ENCODE measurements around the gene NDFIP2.

Gene NDFIP2, protein sequence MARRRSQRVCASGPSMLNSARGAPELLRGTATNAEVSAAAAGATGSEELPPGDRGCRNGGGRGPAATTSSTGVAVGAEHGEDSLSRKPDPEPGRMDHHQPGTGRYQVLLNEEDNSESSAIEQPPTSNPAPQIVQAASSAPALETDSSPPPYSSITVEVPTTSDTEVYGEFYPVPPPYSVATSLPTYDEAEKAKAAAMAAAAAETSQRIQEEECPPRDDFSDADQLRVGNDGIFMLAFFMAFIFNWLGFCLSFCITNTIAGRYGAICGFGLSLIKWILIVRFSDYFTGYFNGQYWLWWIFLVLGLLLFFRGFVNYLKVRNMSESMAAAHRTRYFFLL

GRCh38 chr13:79480954-79481684 is at the start of gene NDFIP2:
Gene NDFIP2, plus strand, starts transcription at chr13:79481155. Its CDS starts 49 bp downstream, at chr13:79481204.
- DNase-seq (ENCODE audit: low spot score) = peak; percentile 85

- DNase-seq (ENCODE audit: low spot score) = no peak
Observed at GRCh38 chr13:79432086-79432485, 48.9 kb upstream of the NDFIP2 start.

GRCh38 chr13:79432992-79433391 is 48.0 kb upstream of the NDFIP2 start:
- no peak for DNase-seq (ENCODE audit: low spot score)

- no peak for DNase-seq (ENCODE audit: low spot score)
Observed at GRCh38 chr13:79434556-79434955, 46.4 kb upstream of the NDFIP2 start.

DNA sequence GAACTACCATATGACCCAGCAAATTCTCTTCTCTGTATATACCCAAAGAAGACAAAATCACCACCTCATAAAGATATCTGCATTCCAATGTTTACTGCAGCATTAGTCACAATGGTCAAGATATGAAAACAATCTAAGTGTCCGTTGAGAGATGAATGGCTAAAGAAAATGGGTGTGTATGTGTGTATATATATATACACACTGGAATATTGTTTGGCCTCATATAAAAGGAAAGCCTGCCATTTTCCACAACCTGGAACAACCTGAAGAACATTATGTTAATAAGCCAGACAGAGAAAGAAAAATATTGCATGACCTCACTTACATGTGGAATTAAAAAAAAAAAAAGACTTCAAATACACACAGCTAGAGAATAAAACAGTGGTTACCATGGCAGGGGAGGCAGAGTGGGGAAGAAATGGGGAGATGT is 45.4 kb upstream of the NDFIP2 start:
- no peak for DNase-seq (ENCODE audit: low spot score)

DNA sequence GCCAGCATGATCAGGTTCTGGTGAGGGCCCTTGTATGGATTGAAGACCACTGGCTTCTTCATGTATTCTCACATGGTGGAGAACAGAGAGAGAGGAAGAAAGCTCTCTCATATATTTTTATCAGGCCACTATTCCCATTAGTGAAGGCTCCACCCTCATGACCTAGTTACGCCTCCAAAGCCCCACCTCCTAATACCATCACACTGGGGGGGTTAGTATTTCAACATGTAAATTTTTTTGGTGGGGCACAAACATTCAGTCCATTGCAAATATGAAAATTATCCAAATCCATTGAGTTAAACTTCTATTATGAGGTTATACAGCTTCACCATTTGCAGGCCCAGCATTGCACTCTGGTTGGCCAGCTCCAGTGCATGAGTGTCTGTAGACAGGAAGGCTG is 41.7 kb upstream of the NDFIP2 start:
- DNase-seq (ENCODE audit: low spot score) = no peak

DNA sequence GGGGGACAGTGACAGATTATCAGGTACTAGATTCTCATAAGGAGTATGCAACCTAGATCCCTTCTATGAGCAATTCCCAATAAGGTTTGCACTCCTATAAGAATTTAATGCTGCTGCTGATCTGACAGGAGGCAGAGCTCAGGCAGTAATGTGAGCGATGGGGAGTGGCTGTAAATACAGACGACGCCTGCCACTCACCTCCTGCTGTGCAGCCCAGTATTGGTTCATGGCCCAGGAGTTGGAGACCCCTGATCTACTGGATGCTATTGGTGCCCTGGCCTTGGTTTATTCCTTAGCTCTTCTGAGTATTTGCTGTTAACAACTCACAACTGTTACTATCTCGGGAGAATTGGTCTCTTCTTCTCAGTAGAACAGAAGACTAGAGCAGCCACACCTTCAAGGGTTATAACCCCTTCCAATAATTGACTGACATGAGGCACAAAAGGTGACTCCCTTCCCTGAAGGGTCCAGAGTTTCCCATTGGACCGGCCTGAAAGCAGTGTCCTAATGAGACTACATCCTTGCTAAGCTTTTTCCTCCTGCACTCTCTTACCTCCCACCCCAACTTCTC is 39.9 kb upstream of the NDFIP2 start:
- DNase-seq (ENCODE audit: low spot score) = no peak

DNA sequence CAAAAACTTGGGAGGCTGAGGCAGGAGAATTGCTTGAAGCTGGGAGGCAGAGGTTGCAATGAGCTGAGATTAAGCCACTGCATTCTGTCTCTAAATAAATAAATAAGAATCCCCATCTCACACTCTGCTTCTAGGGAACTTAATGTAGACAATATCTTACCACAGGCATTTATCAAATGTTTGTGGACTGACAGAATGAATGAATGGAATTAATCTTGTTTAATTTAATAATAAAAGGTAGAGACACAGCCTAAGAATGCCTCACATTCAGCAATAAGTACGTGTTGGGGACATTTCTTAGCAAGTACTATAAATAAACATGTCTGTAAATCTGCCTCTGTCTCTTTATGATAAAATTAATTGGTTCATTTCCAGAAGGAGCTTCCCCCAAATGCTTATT is 38.7 kb upstream of the NDFIP2 start:
- DNase-seq (ENCODE audit: low spot score) = no peak

DNA sequence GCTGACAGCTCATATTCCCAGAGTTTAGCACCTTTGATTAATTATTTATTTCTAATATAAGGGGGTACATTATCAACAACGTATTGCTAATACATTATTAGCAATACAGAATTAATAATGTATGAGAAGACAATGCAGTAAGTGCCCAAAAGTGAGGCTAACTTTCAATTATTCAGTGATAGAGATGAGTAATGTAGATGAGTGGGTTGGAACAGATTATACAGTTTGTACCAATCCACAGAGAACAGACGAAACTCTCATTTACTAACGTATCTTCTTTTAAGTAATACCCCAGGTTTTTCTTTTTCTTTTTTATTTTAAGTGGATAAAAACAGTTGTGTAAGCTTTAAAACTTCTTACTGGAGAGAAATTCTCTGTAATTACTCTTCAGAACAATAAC is 38.2 kb upstream of the NDFIP2 start:
- no peak for DNase-seq (ENCODE audit: low spot score)

- no peak for DNase-seq (ENCODE audit: low spot score)
Observed at GRCh38 chr13:79445968-79446645, 34.8 kb upstream of the NDFIP2 start.

- DNase-seq (ENCODE audit: low spot score) = no peak
Observed at GRCh38 chr13:79447141-79447540, 33.8 kb upstream of the NDFIP2 start.

GRCh38 chr13:79447741-79448140 is 33.2 kb upstream of the NDFIP2 start:
- DNase-seq (ENCODE audit: low spot score) = no peak

- DNase-seq (ENCODE audit: low spot score) = peak; percentile 52
Observed at GRCh38 chr13:79448413-79448812, 32.5 kb upstream of the NDFIP2 start.

DNA sequence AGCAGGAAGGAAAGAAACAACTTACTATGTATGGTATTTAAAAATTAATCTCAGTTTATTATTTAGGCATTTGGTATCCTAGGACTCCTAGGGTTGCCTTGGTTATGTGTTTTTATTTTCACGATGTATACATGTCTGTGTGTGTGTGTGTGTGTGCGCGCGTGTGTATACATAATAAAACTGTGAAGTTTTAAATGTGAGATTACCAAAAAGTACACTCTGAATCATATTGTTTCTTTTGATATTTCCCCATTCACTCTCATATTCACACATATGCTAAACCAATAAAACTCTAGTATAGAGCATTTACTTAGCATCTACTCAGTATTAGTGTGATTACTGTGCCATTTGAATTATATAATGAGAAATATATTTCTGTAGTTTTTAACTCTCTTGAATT is 30.8 kb upstream of the NDFIP2 start:
- DNase-seq (ENCODE audit: low spot score) = no peak

DNA sequence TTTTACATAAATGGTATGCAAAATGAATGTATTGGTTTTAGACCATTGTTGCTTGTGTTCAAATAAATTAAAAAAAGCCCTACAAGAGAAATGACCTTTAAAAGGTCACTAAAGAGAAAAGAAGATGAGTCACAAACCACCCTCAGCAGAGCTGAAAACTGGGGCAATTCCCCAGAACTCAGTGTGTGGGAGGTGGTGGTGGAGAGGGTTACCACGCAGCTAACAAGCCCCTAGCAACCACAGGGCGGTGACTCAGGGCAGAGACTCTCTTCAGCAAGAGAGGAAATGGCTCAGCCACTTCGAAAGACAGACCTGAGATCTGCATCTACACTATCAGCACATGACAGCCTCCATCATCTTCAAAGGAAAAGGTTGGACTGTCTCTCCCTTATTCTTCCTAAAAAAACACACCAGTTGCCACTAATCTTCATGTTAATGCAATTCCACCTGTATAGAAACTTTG is 29.4 kb upstream of the NDFIP2 start:
- DNase-seq (ENCODE audit: low spot score) = peak; percentile 68

GRCh38 chr13:79452239-79452913 is 28.6 kb upstream of the NDFIP2 start:
- DNase-seq (ENCODE audit: low spot score) = no peak

- no peak for DNase-seq (ENCODE audit: low spot score)
Observed at GRCh38 chr13:79455331-79455730, 25.6 kb upstream of the NDFIP2 start.

- no peak for DNase-seq (ENCODE audit: low spot score)
Observed at GRCh38 chr13:79456051-79456450, 24.9 kb upstream of the NDFIP2 start.

DNA sequence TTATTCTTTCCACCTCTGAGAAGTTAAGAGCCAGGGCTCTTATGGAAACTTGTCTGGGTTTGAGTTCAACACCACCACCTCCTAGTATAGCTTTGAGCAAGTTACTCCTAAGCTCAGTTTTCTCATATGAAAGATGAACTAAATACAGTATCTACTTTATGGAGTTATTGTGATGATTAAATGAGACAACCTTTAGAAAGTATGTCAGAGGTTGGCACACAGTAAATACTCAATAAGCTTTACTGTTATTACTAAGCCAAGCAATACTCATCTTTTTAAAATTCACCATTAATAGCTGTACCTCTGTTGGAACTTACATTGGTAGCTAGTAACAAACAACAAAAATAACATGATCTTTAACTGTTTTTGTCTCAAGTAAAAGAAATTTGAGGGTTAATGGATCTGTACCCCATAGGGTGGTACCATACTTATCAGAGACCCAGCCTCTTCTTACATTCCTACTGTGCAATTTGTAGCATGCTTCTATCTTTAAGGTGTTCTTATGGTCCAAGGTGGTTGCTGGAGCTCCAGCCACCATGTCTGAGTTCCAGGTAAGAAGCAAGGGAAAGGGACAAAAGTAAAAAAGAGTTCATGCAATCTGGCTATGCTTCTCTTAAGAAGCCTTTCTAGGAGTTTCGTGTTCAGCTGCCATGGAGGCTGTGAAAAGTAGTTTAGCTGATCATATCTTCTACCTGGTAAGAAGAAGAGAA is 24.1 kb upstream of the NDFIP2 start:
- no peak for DNase-seq (ENCODE audit: low spot score)

DNA sequence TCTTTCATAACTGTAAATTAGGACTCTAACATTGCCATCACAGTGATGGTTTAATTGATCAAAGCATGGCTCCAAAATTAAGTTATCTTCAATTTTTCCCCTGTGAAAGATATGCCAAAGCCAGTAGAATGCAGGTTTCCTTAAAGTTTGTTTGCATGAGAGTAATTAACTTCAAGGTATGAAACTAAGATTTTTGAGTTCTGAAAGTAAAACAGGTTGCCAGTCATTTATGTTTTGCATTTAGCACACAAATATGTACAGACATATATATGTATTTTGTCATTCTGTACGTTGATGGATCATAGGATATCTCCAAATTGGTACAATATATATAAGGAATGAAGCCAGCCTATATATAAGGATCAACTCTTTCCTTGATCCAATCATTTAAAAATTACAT is 23.6 kb upstream of the NDFIP2 start:
- no peak for DNase-seq (ENCODE audit: low spot score)

GRCh38 chr13:79457948-79458347 is 23.0 kb upstream of the NDFIP2 start:
- DNase-seq (ENCODE audit: low spot score) = peak; percentile 77
